ENCODE measurements around the gene RAB33A.
A peak's percentile ranks its signal among the peaks of the same experiment; 100 is the strongest.
"Not testable (repeated sequence)": the region's sequence is repeated elsewhere in the genome, so short reads cannot be mapped to it uniquely, and the experiment has no call there.

RAB33A gene

GRCh38 chrX:130184857-130185256, 13.1 kb downstream of the RAB33A start:
- H3K36me3 Mint-ChIP-seq: peaks cover under 1% of the 10 kb centered on the region
- H3K27me3 Mint-ChIP-seq: no peaks in the 10 kb centered on the region
- peaks cover 17% of the 10 kb centered on the region for H3K4me1 Mint-ChIP-seq
- H3K4me3 Mint-ChIP-seq: no peak overlapping the region
- H3K9me3 Mint-ChIP-seq: no peaks in the 10 kb centered on the region
- peak overlapping the region; percentile 70 for H3K27ac Mint-ChIP-seq

GRCh38 chrX:130186651-130187050, 14.9 kb downstream of the RAB33A start:
- Mint-ChIP-seq H3K4me1 (peaks cover 14% of the 10 kb centered on the region), H3K9me3 (no peaks in the 10 kb centered on the region), H3K27me3 (no peaks in the 10 kb centered on the region), H3K36me3 (no peaks in the 10 kb centered on the region), H3K27ac (no peak overlapping the region), H3K4me3 (no peak overlapping the region)

GRCh38 chrX:130190801-130191200, 19.0 kb downstream of the RAB33A start:
- Mint-ChIP-seq H3K36me3 (no peaks in the 10 kb centered on the region), H3K4me1 (peaks cover 1% of the 10 kb centered on the region), H3K4me3 (no peak overlapping the region), H3K27ac (no peak overlapping the region), H3K27me3 (no peaks in the 10 kb centered on the region), H3K9me3 (no peaks in the 10 kb centered on the region)

GRCh38 chrX:130196466-130196865, 24.7 kb downstream of the RAB33A start:
- no peak overlapping the region for H3K27ac Mint-ChIP-seq
- no peaks in the 10 kb centered on the region for H3K4me1 Mint-ChIP-seq
- no peaks in the 10 kb centered on the region for H3K27me3 Mint-ChIP-seq
- no peaks in the 10 kb centered on the region for H3K36me3 Mint-ChIP-seq
- no peak overlapping the region for H3K4me3 Mint-ChIP-seq
- H3K9me3 Mint-ChIP-seq: no peaks in the 10 kb centered on the region

GRCh38 chrX:130197464-130197863, 25.7 kb downstream of the RAB33A start:
- Mint-ChIP-seq H3K27me3 (no peaks in the 10 kb centered on the region), H3K9me3 (no peaks in the 10 kb centered on the region), H3K4me3 (no peak overlapping the region), H3K27ac (no peak overlapping the region), H3K4me1 (no peaks in the 10 kb centered on the region), H3K36me3 (no peaks in the 10 kb centered on the region)

GRCh38 chrX:130204647-130205046, 32.9 kb downstream of the RAB33A start:
- Mint-ChIP-seq H3K9me3 (no peaks in the 10 kb centered on the region), H3K4me3 (no peak overlapping the region), H3K27ac (no peak overlapping the region), H3K27me3 (no peaks in the 10 kb centered on the region), H3K36me3 (peaks cover 4% of the 10 kb centered on the region), H3K4me1 (no peaks in the 10 kb centered on the region)

GRCh38 chrX:130211415-130212186, 39.8 kb downstream of the RAB33A start:
- peak overlapping the region; percentile 71 for H3K27ac Mint-ChIP-seq
- no peak overlapping the region for H3K4me3 Mint-ChIP-seq

GRCh38 chrX:130212371-130212770, 40.6 kb downstream of the RAB33A start:
- Mint-ChIP-seq H3K36me3 (peaks cover 20% of the 10 kb centered on the region), H3K9me3 (no peaks in the 10 kb centered on the region), H3K27ac (peak overlapping the region; percentile 65), H3K4me3 (no peak overlapping the region), H3K27me3 (no peaks in the 10 kb centered on the region), H3K4me1 (peaks cover 7% of the 10 kb centered on the region)

More at GRCh38 chrX:130211415-130212186, 39.8 kb downstream of the RAB33A start:
- Mint-ChIP-seq H3K36me3 (peaks cover 20% of the 10 kb centered on the region), H3K9me3 (no peaks in the 10 kb centered on the region), H3K4me1 (peaks cover 7% of the 10 kb centered on the region), H3K27me3 (no peaks in the 10 kb centered on the region)

GRCh38 chrX:130213376-130213775, 41.6 kb downstream of the RAB33A start:
- peaks cover 7% of the 10 kb centered on the region for H3K4me1 Mint-ChIP-seq
- H3K4me3 Mint-ChIP-seq: no peak overlapping the region
- no peak overlapping the region for H3K27ac Mint-ChIP-seq
- H3K9me3 Mint-ChIP-seq: no peaks in the 10 kb centered on the region
- H3K27me3 Mint-ChIP-seq: no peaks in the 10 kb centered on the region
- peaks cover 20% of the 10 kb centered on the region for H3K36me3 Mint-ChIP-seq

- Mint-ChIP-seq H3K27me3 (no peaks in the 10 kb centered on the region), H3K36me3 (peaks cover 19% of the 10 kb centered on the region), H3K4me1 (peaks cover 16% of the 10 kb centered on the region), H3K27ac (no peak overlapping the region), H3K9me3 (no peaks in the 10 kb centered on the region), H3K4me3 (no peak overlapping the region)
Measured at GRCh38 chrX:130216320-130216719, 44.6 kb downstream of the RAB33A start.

GRCh38 chrX:130224810-130225209, 53.0 kb downstream of the RAB33A start:
- H3K27ac Mint-ChIP-seq: no peak overlapping the region
- no peaks in the 10 kb centered on the region for H3K36me3 Mint-ChIP-seq
- peaks cover 5% of the 10 kb centered on the region for H3K4me1 Mint-ChIP-seq
- H3K9me3 Mint-ChIP-seq: no peaks in the 10 kb centered on the region
- H3K4me3 Mint-ChIP-seq: no peak overlapping the region
- no peaks in the 10 kb centered on the region for H3K27me3 Mint-ChIP-seq

- H3K9me3 Mint-ChIP-seq: no peaks in the 10 kb centered on the region
- peaks cover 6% of the 10 kb centered on the region for H3K36me3 Mint-ChIP-seq
- no peaks in the 10 kb centered on the region for H3K27me3 Mint-ChIP-seq
- H3K27ac Mint-ChIP-seq: no peak overlapping the region
- no peak overlapping the region for H3K4me3 Mint-ChIP-seq
- no peaks in the 10 kb centered on the region for H3K4me1 Mint-ChIP-seq
Measured at GRCh38 chrX:130228871-130229270, 57.1 kb downstream of the RAB33A start.

GRCh38 chrX:130231184-130231583, 59.4 kb downstream of the RAB33A start:
- not testable (repeated sequence) for H3K4me3 Mint-ChIP-seq, H3K9me3 Mint-ChIP-seq, H3K27me3 Mint-ChIP-seq, H3K4me1 Mint-ChIP-seq, H3K27ac Mint-ChIP-seq
- peaks cover 12% of the 10 kb centered on the region for H3K36me3 Mint-ChIP-seq

Measured in activated naive CD4-positive, alpha-beta T cell treated with anti-CD3 and anti-CD28 coated beads, Interleukin-2, amount 50 U/mL, for 24 hours (primary cell).